ENCODE data around the gene CPT1C. TPM values are rescaled to one million over a fixed set of nuclear protein-coding genes. Genes with fewer than 3 reads are reported as not detected.
"Not testable (repeated sequence)": the region's sequence is repeated elsewhere in the genome, so short reads cannot be mapped to it uniquely, and the experiment has no call there.

CPT1C gene
- total RNA-seq, 2 experiments from 2014 or later, result 0.79 to 1.3 TPM

DNA sequence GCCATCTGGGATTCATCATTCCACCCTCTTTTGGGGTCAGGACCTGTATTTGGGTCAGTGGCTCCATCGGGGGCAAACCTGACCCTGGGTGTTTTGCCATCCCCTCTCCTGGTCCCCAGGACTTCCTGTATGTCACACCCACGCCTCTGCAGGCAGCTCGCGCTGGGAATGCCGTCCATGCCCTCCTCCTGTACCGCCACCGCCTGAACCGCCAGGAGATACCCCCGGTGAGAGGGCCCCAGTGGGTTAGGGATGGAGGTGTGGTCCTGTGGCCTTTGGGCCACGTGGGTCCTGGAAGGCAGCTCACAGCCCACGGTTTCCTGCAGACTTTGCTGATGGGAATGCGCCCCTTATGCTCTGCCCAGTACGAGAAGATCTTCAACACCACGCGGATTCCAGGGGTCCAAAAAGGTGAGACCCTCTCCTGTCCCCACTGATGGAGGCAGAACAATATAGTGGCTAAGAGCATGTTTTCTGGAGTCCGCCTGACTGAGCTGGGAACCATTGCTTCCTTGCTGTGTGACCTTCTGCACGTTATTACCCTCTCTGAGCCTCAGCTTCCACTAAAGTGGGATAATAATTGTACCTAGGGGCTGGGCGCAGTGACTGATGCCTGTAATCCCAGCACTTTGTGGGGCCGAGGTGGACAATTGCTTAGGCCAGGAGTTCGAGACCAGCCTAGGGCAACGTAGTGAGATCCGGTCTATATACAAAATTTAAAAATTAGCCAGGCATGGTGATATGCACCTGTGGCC lies 14.1 kb downstream of the CPT1C start:
- Mint-ChIP-seq H3K4me1 (no peaks in the 10 kb centered on the region), H3K36me3 (ENCODE audit: low read depth) (no peaks in the 10 kb centered on the region), H3K9me3 (no peaks in the 10 kb centered on the region), H3K4me3 (no peak overlapping the region), H3K27me3 (peaks cover 9% of the 10 kb centered on the region), H3K27ac (no peak overlapping the region)
- ChIA-PET POLR2A (no interaction called here), CTCF (interaction anchor here (1.2 to 1.3 kb wide), 2 partner anchors 11 to 24 kb away, joined by 3 to 4 read pairs; no protein-coding TSS in a partner anchor)
- no peak for DNase-seq

GRCh38 chr19:49705919-49706318 lies 15.0 kb downstream of the CPT1C start:
- peaks cover 7% of the 10 kb centered on the region for H3K27me3 Mint-ChIP-seq
- no peaks in the 10 kb centered on the region for H3K36me3 Mint-ChIP-seq (ENCODE audit: low read depth)
- no peaks in the 10 kb centered on the region for H3K9me3 Mint-ChIP-seq
- H3K27ac Mint-ChIP-seq, result no peak overlapping the region
- CTCF ChIA-PET, result no interaction called here
- POLR2A ChIA-PET, result no interaction called here
- no peaks in the 10 kb centered on the region for H3K4me1 Mint-ChIP-seq
- no peak overlapping the region for H3K4me3 Mint-ChIP-seq
- DNase-seq, result no peak

GRCh38 chr19:49710372-49710951 lies 19.5 kb downstream of the CPT1C start:
- DNase-seq, result no peak
- ChIA-PET CTCF (no interaction called here), POLR2A (no interaction called here)
- Mint-ChIP-seq H3K9me3 (peaks cover 2% of the 10 kb centered on the region), H3K27me3 (no peaks in the 10 kb centered on the region), H3K27ac (no peak overlapping the region), H3K36me3 (ENCODE audit: low read depth) (no peaks in the 10 kb centered on the region), H3K4me1 (peaks cover 1% of the 10 kb centered on the region), H3K4me3 (no peak overlapping the region)

GRCh38 chr19:49712397-49712859 lies 21.5 kb downstream of the CPT1C start:
- no peaks in the 10 kb centered on the region for H3K36me3 Mint-ChIP-seq (ENCODE audit: low read depth)
- DNase-seq, result no peak
- H3K27me3 Mint-ChIP-seq, result no peaks in the 10 kb centered on the region
- H3K9me3 Mint-ChIP-seq, result peaks cover 2% of the 10 kb centered on the region
- no peak overlapping the region for H3K27ac Mint-ChIP-seq
- ChIA-PET CTCF (interaction anchor here (1.4 kb wide), 1 partner anchor 32 kb away, joined by 4 read pairs; no protein-coding TSS in a partner anchor), POLR2A (no interaction called here)
- H3K4me1 Mint-ChIP-seq, result peaks cover 9% of the 10 kb centered on the region
- H3K4me3 Mint-ChIP-seq, result no peak overlapping the region

DNA sequence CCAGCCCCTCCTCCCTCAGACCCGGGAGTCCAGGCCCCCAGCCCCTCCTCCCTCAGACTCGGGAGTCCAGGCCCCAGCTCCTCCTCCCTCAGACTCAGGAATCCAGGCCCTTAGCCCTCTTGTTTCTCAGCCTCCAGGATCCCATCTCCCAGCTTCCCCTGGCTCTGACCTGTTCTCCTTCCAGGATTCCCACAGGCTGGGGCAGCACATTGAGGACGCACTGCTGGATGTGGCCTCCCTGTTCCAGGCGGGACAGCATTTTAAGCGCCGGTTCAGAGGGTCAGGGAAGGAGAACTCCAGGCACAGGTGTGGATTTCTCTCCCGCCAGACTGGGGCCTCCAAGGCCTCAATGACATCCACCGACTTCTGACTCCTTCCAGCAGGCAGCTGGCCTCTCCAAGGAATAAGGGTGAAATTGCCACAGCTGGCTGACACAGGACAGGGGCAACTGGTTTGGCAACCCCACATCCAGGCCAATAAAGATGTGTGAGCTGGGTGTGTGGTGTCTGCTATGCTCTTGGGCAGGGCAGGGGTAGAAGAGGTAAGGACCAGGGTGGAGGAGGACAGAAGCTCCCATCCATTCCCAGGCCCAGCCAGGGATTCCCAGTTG lies 22.4 kb downstream of the CPT1C start:
- Mint-ChIP-seq H3K9me3 (peaks cover 4% of the 10 kb centered on the region), H3K4me3 (no peak overlapping the region), H3K27me3 (no peaks in the 10 kb centered on the region), H3K36me3 (ENCODE audit: low read depth) (no peaks in the 10 kb centered on the region), H3K4me1 (peaks cover 14% of the 10 kb centered on the region), H3K27ac (no peak overlapping the region)
- ChIA-PET POLR2A (no interaction called here), CTCF (interaction anchor here (1.4 kb wide), 1 partner anchor 32 kb away, joined by 4 read pairs; no protein-coding TSS in a partner anchor)
- DNase-seq, result no peak

- ChIA-PET CTCF (interaction anchor here (1.0 to 1.1 kb wide), 2 partner anchors 11 to 18 kb away, joined by 3 to 4 read pairs; no protein-coding TSS in a partner anchor), POLR2A (no interaction called here)
- H3K27ac Mint-ChIP-seq, result no peak overlapping the region
Measured at GRCh38 chr19:49716154-49716553, 25.2 kb downstream of the CPT1C start.

DNA sequence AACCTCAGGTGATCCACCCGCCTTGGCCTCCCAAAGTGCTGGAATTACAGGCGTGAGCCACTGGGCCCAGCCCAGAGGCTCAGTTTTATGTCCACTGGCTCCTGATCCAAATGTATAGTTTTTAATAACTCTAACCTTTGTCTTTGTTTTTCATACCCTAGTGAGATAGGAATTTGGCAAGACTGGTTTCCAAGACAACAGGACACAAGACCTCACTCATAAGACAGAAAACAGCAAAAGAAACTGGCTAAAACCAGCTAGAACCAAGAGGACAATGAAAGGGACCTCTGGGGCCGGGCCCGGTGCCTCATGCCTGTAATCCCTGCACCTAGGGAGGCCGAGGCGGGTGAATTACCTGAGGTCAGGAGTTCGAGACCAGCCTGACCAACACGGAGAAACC lies 27.6 kb downstream of the CPT1C start:
- peak overlapping the region; percentile 66 for H3K27ac Mint-ChIP-seq
- peaks cover 18% of the 10 kb centered on the region for H3K4me1 Mint-ChIP-seq
- POLR2A ChIA-PET, result no interaction called here
- peak overlapping the region; percentile 38 for H3K4me3 Mint-ChIP-seq
- no peaks in the 10 kb centered on the region for H3K27me3 Mint-ChIP-seq
- CTCF ChIA-PET, result interaction anchor here (0.6 to 1.7 kb wide), 5 partner anchors 12 to 391 kb away, joined by 3 to 13 read pairs (median 5); partner anchors contain the start of gene AP2A1
- H3K36me3 Mint-ChIP-seq (ENCODE audit: low read depth), result no peaks in the 10 kb centered on the region
- peaks cover 4% of the 10 kb centered on the region for H3K9me3 Mint-ChIP-seq
- DNase-seq, result no peak

More at GRCh38 chr19:49716154-49716553, 25.2 kb downstream of the CPT1C start:
- no peaks in the 10 kb centered on the region for H3K36me3 Mint-ChIP-seq (ENCODE audit: low read depth)
- no peak overlapping the region for H3K4me3 Mint-ChIP-seq
- no peak for DNase-seq
- H3K4me1 Mint-ChIP-seq, result peaks cover 18% of the 10 kb centered on the region
- no peaks in the 10 kb centered on the region for H3K27me3 Mint-ChIP-seq
- H3K9me3 Mint-ChIP-seq, result peaks cover 4% of the 10 kb centered on the region

GRCh38 chr19:49718991-49719390 lies 28.1 kb downstream of the CPT1C start:
- H3K9me3 Mint-ChIP-seq, result peaks cover 4% of the 10 kb centered on the region
- ChIA-PET CTCF (no interaction called here), POLR2A (no interaction called here)

DNA sequence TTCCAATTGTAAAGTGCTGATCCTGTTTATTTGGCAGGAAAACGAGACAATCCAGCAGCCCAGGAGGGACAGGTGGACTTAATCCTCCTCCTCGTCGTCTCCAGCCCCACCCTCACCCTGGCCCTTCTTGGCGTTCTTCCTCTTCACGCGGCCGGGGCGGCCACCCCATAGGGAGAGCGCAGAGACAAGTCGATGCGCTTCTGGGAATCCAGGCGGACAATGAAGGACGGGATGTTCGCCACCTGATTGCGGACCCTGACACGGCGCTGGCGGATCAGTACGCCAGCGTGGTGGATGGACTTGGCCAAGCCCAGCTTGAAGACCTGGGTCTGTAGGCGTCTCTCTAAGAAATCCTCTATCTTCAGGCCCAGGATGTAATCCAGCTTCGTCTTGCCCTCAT lies 28.5 kb downstream of the CPT1C start:
- Mint-ChIP-seq H3K27ac (peak overlapping the region; percentile 27), H3K4me1 (peaks cover 18% of the 10 kb centered on the region)
- not testable (repeated sequence) for H3K9me3 Mint-ChIP-seq; H3K36me3 Mint-ChIP-seq (ENCODE audit: low read depth); DNase-seq; H3K4me3 Mint-ChIP-seq; H3K27me3 Mint-ChIP-seq
- POLR2A ChIA-PET, result interaction anchor here (0.7 kb wide), 1 partner anchor 30 kb away, joined by 12 read pairs; no protein-coding TSS in a partner anchor
- CTCF ChIA-PET, result interaction anchor here (0.6 kb wide), 1 partner anchor 66 kb away, joined by 3 read pairs; no protein-coding TSS in a partner anchor

More at GRCh38 chr19:49718991-49719390, 28.1 kb downstream of the CPT1C start:
- Mint-ChIP-seq H3K27ac (peak overlapping the region; percentile 66), H3K4me3 (no peak overlapping the region), H3K4me1 (peaks cover 18% of the 10 kb centered on the region), H3K36me3 (ENCODE audit: low read depth) (no peaks in the 10 kb centered on the region), H3K27me3 (no peaks in the 10 kb centered on the region)
- no peak for DNase-seq

GRCh38 chr19:49727217-49728030 lies 36.5 kb downstream of the CPT1C start:
- Mint-ChIP-seq H3K4me1 (peaks cover 3% of the 10 kb centered on the region), H3K27me3 (no peaks in the 10 kb centered on the region), H3K36me3 (ENCODE audit: low read depth) (no peaks in the 10 kb centered on the region), H3K27ac (no peak overlapping the region), H3K4me3 (no peak overlapping the region), H3K9me3 (no peaks in the 10 kb centered on the region)
- DNase-seq, result no peak
- ChIA-PET POLR2A (no interaction called here), CTCF (interaction anchor here (0.7 to 1.1 kb wide), 3 partner anchors 10 to 121 kb away, joined by 3 to 5 read pairs (median 3); no protein-coding TSS in a partner anchor)

DNA sequence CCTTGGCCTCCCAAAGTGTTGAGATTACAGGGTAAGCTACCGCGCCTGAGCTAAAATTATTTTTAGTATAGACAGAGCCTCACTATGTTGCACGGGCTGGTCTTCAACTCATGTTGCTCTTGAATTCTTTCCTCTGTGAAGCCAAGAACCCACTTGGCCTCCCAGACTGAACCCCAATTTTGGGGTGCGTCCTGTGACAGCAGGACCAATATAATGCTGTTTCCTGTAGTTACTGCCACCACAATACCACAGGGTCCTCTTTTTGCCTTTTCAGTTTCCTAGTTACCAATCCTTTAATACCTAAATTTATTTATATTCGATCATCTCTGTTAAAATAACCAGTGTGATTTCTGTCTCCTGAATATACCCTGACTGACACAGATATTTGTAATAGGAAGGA lies 39.2 kb downstream of the CPT1C start:
- Mint-ChIP-seq H3K4me1 (peaks cover 3% of the 10 kb centered on the region), H3K27me3 (no peaks in the 10 kb centered on the region), H3K27ac (no peak overlapping the region), H3K4me3 (no peak overlapping the region), H3K9me3 (no peaks in the 10 kb centered on the region), H3K36me3 (ENCODE audit: low read depth) (no peaks in the 10 kb centered on the region)
- ChIA-PET POLR2A (no interaction called here), CTCF (interaction anchor here (2.5 kb wide), 1 partner anchor 12 kb away, joined by 13 read pairs; no protein-coding TSS in a partner anchor)
- no peak for DNase-seq

DNA sequence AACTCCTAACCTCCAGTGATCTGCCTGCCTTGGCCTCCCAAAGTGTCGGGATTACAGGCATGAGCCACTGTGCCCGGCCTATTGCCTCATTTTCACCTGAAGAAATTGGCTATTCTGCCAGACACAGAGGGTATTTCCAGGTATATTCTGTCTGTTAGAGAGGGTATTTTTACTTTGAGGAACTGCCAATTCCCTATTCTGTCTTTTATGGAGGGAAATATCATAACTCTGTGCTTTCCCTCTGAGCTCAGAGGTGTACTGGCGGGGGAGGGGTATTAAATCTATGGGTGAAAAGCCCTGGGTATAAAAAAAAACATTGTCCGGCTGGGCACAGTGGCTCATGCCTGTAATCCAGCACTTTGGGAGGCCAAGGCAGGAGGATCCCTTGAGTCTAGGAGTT lies 47.4 kb downstream of the CPT1C start:
- peak overlapping the region; percentile 25 for H3K27ac Mint-ChIP-seq
- H3K4me3 Mint-ChIP-seq, result no peak overlapping the region
- H3K36me3 Mint-ChIP-seq (ENCODE audit: low read depth), result no peaks in the 10 kb centered on the region
- H3K27me3 Mint-ChIP-seq, result peaks cover 4% of the 10 kb centered on the region
- DNase-seq, result no peak
- POLR2A ChIA-PET, result no interaction called here
- CTCF ChIA-PET, result interaction anchor here (0.7 kb wide), 1 partner anchor 62 kb away, joined by 3 read pairs; no protein-coding TSS in a partner anchor
- peaks cover 5% of the 10 kb centered on the region for H3K9me3 Mint-ChIP-seq
- H3K4me1 Mint-ChIP-seq, result peaks cover 11% of the 10 kb centered on the region
